ENCODE data around the gene CTSF.

DNA sequence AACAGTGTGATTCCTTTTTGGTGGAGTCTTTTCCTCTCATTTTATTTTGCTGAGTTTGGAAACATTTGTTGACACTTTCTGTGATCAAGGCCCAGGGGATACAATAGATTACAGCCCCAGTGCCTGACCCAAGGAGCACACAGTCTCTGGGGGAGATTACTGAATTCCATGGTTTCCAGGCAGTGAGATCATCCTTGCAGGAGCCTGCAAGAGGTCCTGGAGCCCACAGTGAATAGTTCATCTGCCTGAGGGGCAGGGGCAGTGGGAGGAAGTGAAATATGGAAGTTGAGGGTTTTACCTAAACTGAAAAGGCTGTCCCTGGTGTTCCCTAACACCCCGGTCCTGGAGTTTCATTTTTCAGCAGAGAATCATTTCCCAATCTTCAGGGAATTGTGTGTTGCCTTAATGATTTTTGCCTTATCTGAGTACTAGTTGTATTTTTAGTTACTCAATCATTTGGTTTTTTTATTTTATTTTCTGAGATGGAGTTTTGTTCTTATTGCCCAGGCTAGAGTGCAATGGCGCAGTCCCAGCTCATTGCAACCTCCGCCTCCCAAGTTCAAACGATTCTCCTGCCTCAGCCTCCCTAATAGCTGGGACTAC is 32.3 kb upstream of the CTSF start:
- TF ChIP-seq, protein P1, sequence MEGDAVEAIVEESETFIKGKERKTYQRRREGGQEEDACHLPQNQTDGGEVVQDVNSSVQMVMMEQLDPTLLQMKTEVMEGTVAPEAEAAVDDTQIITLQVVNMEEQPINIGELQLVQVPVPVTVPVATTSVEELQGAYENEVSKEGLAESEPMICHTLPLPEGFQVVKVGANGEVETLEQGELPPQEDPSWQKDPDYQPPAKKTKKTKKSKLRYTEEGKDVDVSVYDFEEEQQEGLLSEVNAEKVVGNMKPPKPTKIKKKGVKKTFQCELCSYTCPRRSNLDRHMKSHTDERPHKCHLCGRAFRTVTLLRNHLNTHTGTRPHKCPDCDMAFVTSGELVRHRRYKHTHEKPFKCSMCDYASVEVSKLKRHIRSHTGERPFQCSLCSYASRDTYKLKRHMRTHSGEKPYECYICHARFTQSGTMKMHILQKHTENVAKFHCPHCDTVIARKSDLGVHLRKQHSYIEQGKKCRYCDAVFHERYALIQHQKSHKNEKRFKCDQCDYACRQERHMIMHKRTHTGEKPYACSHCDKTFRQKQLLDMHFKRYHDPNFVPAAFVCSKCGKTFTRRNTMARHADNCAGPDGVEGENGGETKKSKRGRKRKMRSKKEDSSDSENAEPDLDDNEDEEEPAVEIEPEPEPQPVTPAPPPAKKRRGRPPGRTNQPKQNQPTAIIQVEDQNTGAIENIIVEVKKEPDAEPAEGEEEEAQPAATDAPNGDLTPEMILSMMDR (conservative IDR thresholded peaks at IDR 0.05; ENCODE audit: low read depth, low read length) = no peak
- no peak for TF ChIP-seq EZH2 (IDR thresholded peaks at IDR 0.05; ENCODE audit: borderline replicate concordance, low read depth, low read length, poor library complexity, severe bottlenecking)
